SU-DHL-6 (cell line): ENCODE results near the gene EPHX1.

ENCODE experiments used
- EZH2phosphoT487 ChIP-seq: fragments of 200-600 bp; sonication (generic), shearing (Covaris generic); conservative IDR thresholded peaks from 2 replicates; pipeline ENCODE4 v1.6.1; 2018; ENCODE audit warnings: mild to moderate bottlenecking, antibody characterized with exemption, low read length, moderate library complexity, mixed read lengths
- TF ChIP-seq, protein P1 (sequence below): fragments of 200-600 bp; sonication (generic); IDR thresholded peaks from one replicate; pipeline ENCODE4 v1.5.1; 2017; ENCODE audit warnings: antibody characterized with exemption, mild to moderate bottlenecking, low read length, moderate library complexity; ENCODE audit not compliant: insufficient read depth, poor library complexity, severe bottlenecking

- TF ChIP-seq, protein P1, sequence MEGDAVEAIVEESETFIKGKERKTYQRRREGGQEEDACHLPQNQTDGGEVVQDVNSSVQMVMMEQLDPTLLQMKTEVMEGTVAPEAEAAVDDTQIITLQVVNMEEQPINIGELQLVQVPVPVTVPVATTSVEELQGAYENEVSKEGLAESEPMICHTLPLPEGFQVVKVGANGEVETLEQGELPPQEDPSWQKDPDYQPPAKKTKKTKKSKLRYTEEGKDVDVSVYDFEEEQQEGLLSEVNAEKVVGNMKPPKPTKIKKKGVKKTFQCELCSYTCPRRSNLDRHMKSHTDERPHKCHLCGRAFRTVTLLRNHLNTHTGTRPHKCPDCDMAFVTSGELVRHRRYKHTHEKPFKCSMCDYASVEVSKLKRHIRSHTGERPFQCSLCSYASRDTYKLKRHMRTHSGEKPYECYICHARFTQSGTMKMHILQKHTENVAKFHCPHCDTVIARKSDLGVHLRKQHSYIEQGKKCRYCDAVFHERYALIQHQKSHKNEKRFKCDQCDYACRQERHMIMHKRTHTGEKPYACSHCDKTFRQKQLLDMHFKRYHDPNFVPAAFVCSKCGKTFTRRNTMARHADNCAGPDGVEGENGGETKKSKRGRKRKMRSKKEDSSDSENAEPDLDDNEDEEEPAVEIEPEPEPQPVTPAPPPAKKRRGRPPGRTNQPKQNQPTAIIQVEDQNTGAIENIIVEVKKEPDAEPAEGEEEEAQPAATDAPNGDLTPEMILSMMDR, result no peak
- TF ChIP-seq EZH2phosphoT487, result no peak
Measured at GRCh38 chr1:225767634-225768540, 42.0 kb upstream of the EPHX1 start.
